Fibroblast of villous mesenchyme (primary cell): Measurements from ENCODE around the gene SMARCD3. TPM values are rescaled to one million over a fixed set of nuclear protein-coding genes. Genes with fewer than 3 reads are reported as not detected.

ENCODE experiments used
- DNase-seq: peaks from one replicate; pipeline ENCODE4 v3.0.0-alpha.2; 2010; ENCODE audit warnings: low read depth
- H3K4me3 ChIP-seq: 2 replicates; pipeline ENCODE4 v1.5.1; 2011; ENCODE audit warnings: low read depth, mild to moderate bottlenecking, low read length
- CTCF ChIP-seq: IDR thresholded peaks from 2 replicates; pipeline ENCODE4 v1.5.1; 2012; ENCODE audit warnings: low read depth, mild to moderate bottlenecking, low read length; ENCODE audit not compliant: insufficient read depth
- total RNA-seq: library from RNA; depleted of rRNA; stranded (reverse); fragments of >200 nt; gene quantifications from 2 replicates; pipeline ENCODE4 v1.2.3, GENCODE V29; 2012

Gene SMARCD3
- total RNA-seq, 1 donor, result 32.0 TPM

GRCh38 chr7:151244841-151245346, 3.6 kb downstream of the SMARCD3 start:
- DNase-seq, result no peak
- TF ChIP-seq CTCF, result no peak
- peak overlapping the region; percentile 39 for H3K4me3 ChIP-seq

- TF ChIP-seq CTCF, result peak; percentile 95
- peak; percentile 60 for DNase-seq
Measured at GRCh38 chr7:151244196-151244840, 4.2 kb downstream of the SMARCD3 start.

GRCh38 chr7:151243408-151244195, 4.9 kb downstream of the SMARCD3 start:
- DNase-seq, result peak; percentile 22
- TF ChIP-seq CTCF, result no peak
- H3K4me3 ChIP-seq, result no peak overlapping the region

More at GRCh38 chr7:151244196-151244840, 4.2 kb downstream of the SMARCD3 start:
- H3K4me3 ChIP-seq, result no peak overlapping the region

GRCh38 chr7:151243045-151243349, 5.5 kb downstream of the SMARCD3 start:
- no peak for TF ChIP-seq CTCF
- no peak overlapping the region for H3K4me3 ChIP-seq
- DNase-seq, result no peak

- TF ChIP-seq CTCF, result no peak
- no peak overlapping the region for H3K4me3 ChIP-seq
- no peak for DNase-seq
Measured at GRCh38 chr7:151242159-151243044, 6.1 kb downstream of the SMARCD3 start.

GRCh38 chr7:151241755-151242096, 6.8 kb downstream of the SMARCD3 start:
- no peak for TF ChIP-seq CTCF
- no peak for DNase-seq
- no peak overlapping the region for H3K4me3 ChIP-seq
